GM12874 (cell line): ENCODE results near the gene PAX9.

ENCODE experiments used
- CTCF ChIP-seq: IDR thresholded peaks from 2 replicates; pipeline ENCODE4 v1.5.1; 2011; ENCODE audit warnings: low read depth, mild to moderate bottlenecking, control low read depth, low read length, moderate library complexity; ENCODE audit not compliant: insufficient read depth

Gene PAX9

GRCh38 chr14:36656687-36657398 lies 4.8 kb upstream of the PAX9 start:
- no peak for TF ChIP-seq CTCF

GRCh38 chr14:36657399-36658122 lies 4.1 kb upstream of the PAX9 start:
- TF ChIP-seq CTCF = no peak

- TF ChIP-seq CTCF = no peak
Observed at GRCh38 chr14:36658123-36659009, 3.3 kb upstream of the PAX9 start.

- TF ChIP-seq CTCF = no peak
Observed at GRCh38 chr14:36659010-36659821, 2.4 kb upstream of the PAX9 start.

GRCh38 chr14:36659822-36660735 lies 1.6 kb upstream of the PAX9 start:
- no peak for TF ChIP-seq CTCF

GRCh38 chr14:36660736-36661505 lies 739 bp upstream of the PAX9 start:
- TF ChIP-seq CTCF = no peak
